Neural crest cell (in vitro differentiated cells): ENCODE data around the gene EIF4E2. TPM values are rescaled to one million over a fixed set of nuclear protein-coding genes. Genes with fewer than 3 reads are reported as not detected.
A peak's percentile ranks its signal among the peaks of the same experiment; 100 is the strongest.

Source experiments
- DNase-seq: peaks from one replicate; pipeline ENCODE4 v3.0.0; 2021; ENCODE audit warnings: low read depth, mixed read lengths, low spot score
- H3K27ac Mint-ChIP-seq: one replicate; pipeline ENCODE4 v1.8.0; 2021; ENCODE audit warnings: mild to moderate bottlenecking, mixed read lengths; ENCODE audit not compliant: unreplicated experiment
- H3K27me3 Mint-ChIP-seq: 2 replicates; pipeline ENCODE4 v1.8.0; 2021; ENCODE audit warnings: low read depth, mild to moderate bottlenecking, mixed read lengths
- H3K36me3 Mint-ChIP-seq: 2 replicates; pipeline ENCODE4 v1.8.0; 2021; ENCODE audit warnings: low read depth, mild to moderate bottlenecking, mixed read lengths
- H3K4me1 Mint-ChIP-seq: 2 replicates; pipeline ENCODE4 v1.8.0; 2021; ENCODE audit warnings: mixed read lengths
- H3K4me3 Mint-ChIP-seq: one replicate; pipeline ENCODE4 v1.8.0; 2021; ENCODE audit warnings: mild to moderate bottlenecking, mixed read lengths
- H3K9me3 Mint-ChIP-seq: 2 replicates; pipeline ENCODE4 v1.8.0; 2021; ENCODE audit warnings: mixed read lengths
- CTCF ChIP-seq: fragments of 200-600 bp; sonication (generic); conservative IDR thresholded peaks from 2 replicates; pipeline ENCODE4 v1.5.0; 2021; ENCODE audit warnings: antibody characterized with exemption, mild to moderate bottlenecking
- total RNA-seq: library from RNA; stranded (reverse); gene quantifications from 2 replicates; pipeline ENCODE4 v1.2.1, GENCODE V29; 2021

EIF4E2 gene
- total RNA-seq, 1 donor from 2014 or later, result 85.7 TPM

- no peak overlapping the region for H3K4me3 Mint-ChIP-seq
- peaks cover 21% of the 10 kb centered on the region for H3K4me1 Mint-ChIP-seq
- DNase-seq, result no peak
- peak overlapping the region; percentile 45 for H3K27ac Mint-ChIP-seq
- H3K27me3 Mint-ChIP-seq, result no peaks in the 10 kb centered on the region
- peaks cover 17% of the 10 kb centered on the region for H3K36me3 Mint-ChIP-seq
- TF ChIP-seq CTCF, result no peak
- H3K9me3 Mint-ChIP-seq, result no peaks in the 10 kb centered on the region
Observed at GRCh38 chr2:232571026-232571474, 20.6 kb downstream of the EIF4E2 start.

GRCh38 chr2:232573042-232573441 lies 22.6 kb downstream of the EIF4E2 start:
- Mint-ChIP-seq H3K27ac (no peak overlapping the region), H3K4me3 (no peak overlapping the region), H3K4me1 (peaks cover 35% of the 10 kb centered on the region), H3K27me3 (no peaks in the 10 kb centered on the region), H3K9me3 (no peaks in the 10 kb centered on the region), H3K36me3 (peaks cover 14% of the 10 kb centered on the region)
- DNase-seq, result no peak
- no peak for TF ChIP-seq CTCF

GRCh38 chr2:232573771-232574435 lies 23.4 kb downstream of the EIF4E2 start:
- Mint-ChIP-seq H3K9me3 (no peaks in the 10 kb centered on the region), H3K4me1 (peaks cover 37% of the 10 kb centered on the region), H3K27me3 (no peaks in the 10 kb centered on the region), H3K27ac (peak overlapping the region; percentile 38), H3K4me3 (no peak overlapping the region), H3K36me3 (peaks cover 10% of the 10 kb centered on the region)
- no peak for TF ChIP-seq CTCF
- no peak for DNase-seq

- DNase-seq, result no peak
- Mint-ChIP-seq H3K27ac (peak overlapping the region; percentile 83), H3K4me3 (no peak overlapping the region), H3K36me3 (peaks cover 9% of the 10 kb centered on the region), H3K27me3 (no peaks in the 10 kb centered on the region), H3K9me3 (no peaks in the 10 kb centered on the region), H3K4me1 (peaks cover 37% of the 10 kb centered on the region)
- no peak for TF ChIP-seq CTCF
Observed at GRCh38 chr2:232574674-232575403, 24.4 kb downstream of the EIF4E2 start.

- no peak overlapping the region for H3K4me3 Mint-ChIP-seq
- peaks cover 9% of the 10 kb centered on the region for H3K36me3 Mint-ChIP-seq
Observed at GRCh38 chr2:232575404-232575746, 24.9 kb downstream of the EIF4E2 start.

More at GRCh38 chr2:232575404-232575746, 24.9 kb downstream of the EIF4E2 start:
- Mint-ChIP-seq H3K9me3 (no peaks in the 10 kb centered on the region), H3K27me3 (no peaks in the 10 kb centered on the region), H3K4me1 (peaks cover 37% of the 10 kb centered on the region), H3K27ac (no peak overlapping the region)
- no peak for DNase-seq
- no peak for TF ChIP-seq CTCF
